GM12878 (cell line): ENCODE data around the gene PTTG1. TPM values are rescaled to one million over a fixed set of nuclear protein-coding genes. Genes with fewer than 3 reads are reported as not detected.

ENCODE experiments used
- ATAC-seq: fragments of 200-7000 bp; cut with Tn5 transposase; 3 replicates; pipeline ENCODE4 v1.9.1; 2020; ENCODE audit warnings: mild to moderate bottlenecking, moderate library complexity
- BruUV-seq: library from RNA; stranded (reverse); fragments of 400-500 nt; replicated peaks from 2 replicates; lab custom pipeline; 2021; lab: Mats Ljungman, UMichigan
- CTCF ChIA-PET: fragments of 300-600 bp; sonication (Branson Sonifier 250); formaldehyde crosslinking; extraction: SDS; loops from one replicate; lab custom pipeline; 2021; ENCODE audit warnings: inconsistent platforms; lab: Yijun Ruan, JAX
- POLR2A ChIA-PET: fragments of 350-600 bp; formaldehyde crosslinking; extraction: SDS; loops from one replicate; lab custom pipeline; 2021; ENCODE audit warnings: inconsistent platforms; lab: Charles Lee
- RAD21 ChIA-PET: fragments of 300-600 bp; sonication (Branson Sonifier 250); formaldehyde crosslinking; loops from one replicate; lab custom pipeline; 2023; ENCODE audit warnings: antibody characterized with exemption; ENCODE audit not compliant: unreplicated experiment; lab: Charles Lee
- SMC1A ChIA-PET: fragments of 300-600 bp; sonication (Branson Sonifier 250); formaldehyde crosslinking; loops from one replicate; lab custom pipeline; 2023; ENCODE audit not compliant: unreplicated experiment, uncharacterized antibody; lab: Charles Lee
- DNase-seq: peaks from one replicate; pipeline ENCODE4 v3.0.0-alpha.2; 2011; ENCODE audit warnings: low read depth, low spot score
- FAIRE-seq: peaks from 3 replicates; lab custom pipeline; 2011; peaks lifted over from hg19 to GRCh38; lab: Jason Lieb, UNC
- H2AFZ ChIP-seq: 2 replicates; pipeline ENCODE4 v1.6.0; 2011; ENCODE audit warnings: low read depth, low read length, control low read depth; ENCODE audit not compliant: control insufficient read depth
- H3K27ac ChIP-seq: 2 replicates; pipeline ENCODE4 v1.5.1; 2011; ENCODE audit warnings: control low read depth; ENCODE audit not compliant: control insufficient read depth, insufficient read depth
- H3K27me3 ChIP-seq, 2 experiments: replicated peaks in 1 of 2; 2 replicates each; pipeline versions ENCODE4 v1.6.0 to v1.6.1; 2011; ENCODE audit warnings: low read length in 1 of 2; ENCODE audit not compliant: control insufficient read depth in 2 of 2, insufficient read depth in 2 of 2
- H3K36me3 ChIP-seq, 2 experiments: 2 replicates each; pipeline ENCODE4 v1.5.1; 2011; ENCODE audit warnings: low read length in 1 of 2; ENCODE audit not compliant: control insufficient read depth in 2 of 2, insufficient read depth in 2 of 2
- H3K4me1 ChIP-seq: 2 replicates; pipeline ENCODE4 v1.6.1; 2011; ENCODE audit warnings: mild to moderate bottlenecking, low read length, moderate library complexity, mixed read lengths; ENCODE audit not compliant: control insufficient read depth, insufficient read depth
- H3K4me2 ChIP-seq: 2 replicates; pipeline ENCODE4 v1.6.0; 2011; ENCODE audit warnings: control low read depth; ENCODE audit not compliant: control insufficient read depth, insufficient read depth
- H3K4me3 ChIP-seq: fragments of 200-600 bp; sonication (generic); 2 replicates; pipeline ENCODE4 v1.5.1; 2016
- H3K79me2 ChIP-seq: 2 replicates; pipeline ENCODE4 v1.6.0; 2011; ENCODE audit warnings: low read length; ENCODE audit not compliant: control insufficient read depth, insufficient read depth
- H3K9ac ChIP-seq: 2 replicates; pipeline ENCODE4 v1.8.0; 2011; ENCODE audit warnings: low read length, control low read depth, mixed read lengths; ENCODE audit not compliant: control insufficient read depth, insufficient read depth
- H3K9me3 ChIP-seq: replicated peaks from 3 replicates; pipeline ENCODE4 v1.5.1; 2011; ENCODE audit warnings: mild to moderate bottlenecking, low read length; ENCODE audit not compliant: control insufficient read depth, insufficient read depth
- H4K20me1 ChIP-seq: 2 replicates; pipeline ENCODE4 v1.6.0; 2011; ENCODE audit not compliant: control insufficient read depth, insufficient read depth
- BACH1 ChIP-seq: fragments of 450-650 bp; IDR thresholded peaks from 2 replicates; pipeline ENCODE4 v1.6.1; 2017; ENCODE audit warnings: mild to moderate bottlenecking, borderline replicate concordance
- DPF2 ChIP-seq: fragments of 450-650 bp; IDR thresholded peaks from 2 replicates; pipeline ENCODE4 v1.6.1; 2017; ENCODE audit warnings: mild to moderate bottlenecking
- KLF5 ChIP-seq: fragments of 450-650 bp; IDR thresholded peaks from 2 replicates; pipeline ENCODE4 v1.6.1; 2014; ENCODE audit warnings: mild to moderate bottlenecking; ENCODE audit not compliant: partially characterized antibody
- NFXL1 ChIP-seq: fragments of 450-650 bp; IDR thresholded peaks from 2 replicates; pipeline ENCODE4 v1.6.1; 2017; ENCODE audit warnings: antibody characterized with exemption, mild to moderate bottlenecking, borderline replicate concordance
- NFYA ChIP-seq: IDR thresholded peaks from 2 replicates; pipeline ENCODE4 v1.6.1; 2011; ENCODE audit warnings: low read depth, mild to moderate bottlenecking, low read length, improper control_type of control experiment, borderline replicate concordance
- NFYB ChIP-seq: IDR thresholded peaks from 2 replicates; pipeline ENCODE4 v1.6.1; 2011; ENCODE audit warnings: low read depth, mild to moderate bottlenecking, low read length, improper control_type of control experiment, moderate library complexity; ENCODE audit not compliant: insufficient read depth
- POLR2A ChIP-seq: IDR thresholded peaks from 2 replicates; pipeline ENCODE4 v1.6.1; 2011; ENCODE audit warnings: low read depth, mild to moderate bottlenecking, low read length
- RUNX3 ChIP-seq: IDR thresholded peaks from 2 replicates; pipeline ENCODE4 v1.6.1; 2012; ENCODE audit warnings: low read length, inconsistent platforms
- SMAD5 ChIP-seq: IDR thresholded peaks from 2 replicates; pipeline ENCODE4 v1.6.1; 2016; ENCODE audit warnings: antibody characterized with exemption, low read depth
- SMARCA5 ChIP-seq: fragments of 450-650 bp; IDR thresholded peaks from 2 replicates; pipeline ENCODE4 v1.6.1; 2017; ENCODE audit warnings: mild to moderate bottlenecking
- SMC3 ChIP-seq: IDR thresholded peaks from 2 replicates; pipeline ENCODE4 v1.6.1; 2011; ENCODE audit warnings: low read length, improper control_type of control experiment, borderline replicate concordance
- SRF ChIP-seq, 2 experiments: IDR thresholded peaks; 2 replicates each; pipeline ENCODE4 v1.6.1; 2011; ENCODE audit warnings: low read depth in 2 of 2, low read length in 2 of 2, mild to moderate bottlenecking in 1 of 2, moderate library complexity in 1 of 2
- WGBS: methylation state at CpG from one replicate; pipeline ENCODE4 v1.1.6; 2016; ENCODE audit warnings: low lambda C conversion rate; ENCODE audit not compliant: insufficient replicate concordance, insufficient coverage; ENCODE audit errors: missing lambda C conversion rate; 5-methylcytosine and 5-hydroxymethylcytosine counted together
- in situ Hi-C: fragments of 300-500 bp; cut with MboI; formaldehyde crosslinking; loops from 9 replicates; pipeline ENCODE4 v1.14.3; 2018; ENCODE audit warnings: mixed read lengths
- intact Hi-C: fragments of 100-400 bp; cut with micrococcal nuclease; formaldehyde crosslinking; loops from one replicate; pipeline ENCODE4 v1.14.2; 2022; ENCODE audit not compliant: unreplicated experiment
- polyA plus RNA-seq, 11 experiments: library from polyadenylated mRNA; depleted of rRNA in 4 of 11; unstranded in 6 of 11; stranded (reverse) in 5 of 11; fragments of >200 nt; fragmentation: Nextera tagmentation in 4 of 11; fragmentation: Illumina TruSeq in 1 of 11; extraction: Ambion mirVana in 4 of 11; extraction: Trizol in 1 of 11; gene quantifications; 1 replicate in 1 of 11; 2 replicates in 10 of 11; pipeline versions ENCODE4 v1.2.1 to v1.2.3, GENCODE V29; 2011 to 2016; ENCODE audit warnings: inconsistent platforms in 2 of 11, missing spikeins in 2 of 11, low read depth in 1 of 11
- total RNA-seq, 4 experiments: library from RNA; depleted of rRNA in 3 of 4; stranded (reverse); fragments of >200 nt in 3 of 4; fragmentation: Illumina TruSeq in 1 of 4; extraction: Trizol in 1 of 4; gene quantifications; 2 replicates each; pipeline versions ENCODE4 v1.2.1 to v1.2.3, GENCODE V29; 2013 to 2021
- TF ChIP-seq, protein P1 (sequence below), 3 experiments: IDR thresholded peaks in 2 of 3; conservative IDR thresholded peaks in 1 of 3; 2 replicates each; pipeline ENCODE4 v1.5.1; 2011; ENCODE audit warnings: low read depth in 3 of 3, low read length in 3 of 3, mild to moderate bottlenecking in 3 of 3, control low read depth in 2 of 3, moderate library complexity in 2 of 3, inconsistent platforms in 1 of 3, mixed read lengths in 1 of 3; ENCODE audit not compliant: control insufficient read depth in 2 of 3, insufficient read depth in 1 of 3; ENCODE audit errors: extremely low read depth in 1 of 3
- TF ChIP-seq, protein P2 (sequence below): fragments of 450-650 bp; formaldehyde crosslinking; IDR thresholded peaks from 2 replicates; pipeline ENCODE4 v1.4.0; 2022; ENCODE audit warnings: mild to moderate bottlenecking, moderate library complexity

Gene PTTG1
- total and polyA plus RNA-seq, 10 of the 15 experiments (the other 5 are each of a cell fraction or from before 2014, with no cell fraction given) = 154 to 1,033 (median 377) TPM

DNA sequence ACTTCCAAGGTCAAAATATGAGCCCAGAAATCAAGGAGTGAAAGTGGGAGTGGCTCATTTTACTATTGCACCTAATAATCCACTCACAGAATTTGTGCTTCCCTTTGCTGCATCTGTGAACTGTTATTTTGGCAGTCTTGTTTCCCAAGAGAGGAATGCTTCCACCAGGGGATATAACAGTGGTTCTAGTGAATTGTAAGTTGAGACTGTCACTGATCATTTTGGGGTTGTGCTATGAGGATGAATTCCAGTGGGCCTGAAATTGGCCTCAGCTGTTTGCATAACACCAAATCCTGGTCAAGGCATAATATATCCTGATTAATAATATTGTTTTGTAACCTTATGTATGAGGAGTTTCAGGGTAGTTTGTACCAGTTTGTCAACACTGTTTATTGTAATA lies 36.2 kb upstream of the PTTG1 start (continued):
- TF ChIP-seq, protein P1, sequence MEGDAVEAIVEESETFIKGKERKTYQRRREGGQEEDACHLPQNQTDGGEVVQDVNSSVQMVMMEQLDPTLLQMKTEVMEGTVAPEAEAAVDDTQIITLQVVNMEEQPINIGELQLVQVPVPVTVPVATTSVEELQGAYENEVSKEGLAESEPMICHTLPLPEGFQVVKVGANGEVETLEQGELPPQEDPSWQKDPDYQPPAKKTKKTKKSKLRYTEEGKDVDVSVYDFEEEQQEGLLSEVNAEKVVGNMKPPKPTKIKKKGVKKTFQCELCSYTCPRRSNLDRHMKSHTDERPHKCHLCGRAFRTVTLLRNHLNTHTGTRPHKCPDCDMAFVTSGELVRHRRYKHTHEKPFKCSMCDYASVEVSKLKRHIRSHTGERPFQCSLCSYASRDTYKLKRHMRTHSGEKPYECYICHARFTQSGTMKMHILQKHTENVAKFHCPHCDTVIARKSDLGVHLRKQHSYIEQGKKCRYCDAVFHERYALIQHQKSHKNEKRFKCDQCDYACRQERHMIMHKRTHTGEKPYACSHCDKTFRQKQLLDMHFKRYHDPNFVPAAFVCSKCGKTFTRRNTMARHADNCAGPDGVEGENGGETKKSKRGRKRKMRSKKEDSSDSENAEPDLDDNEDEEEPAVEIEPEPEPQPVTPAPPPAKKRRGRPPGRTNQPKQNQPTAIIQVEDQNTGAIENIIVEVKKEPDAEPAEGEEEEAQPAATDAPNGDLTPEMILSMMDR (IDR thresholded peaks at IDR 0.05 in 2 of 3, conservative IDR thresholded peaks at IDR 0.05 in 1 of 3; ENCODE audit: control insufficient read depth in 2 of 3, extremely low read depth in 1 of 3, insufficient read depth in 1 of 3, low read depth in 3 of 3, low read length in 3 of 3) = no peak
- TF ChIP-seq, all 136 proteins: peak for 0

DNA sequence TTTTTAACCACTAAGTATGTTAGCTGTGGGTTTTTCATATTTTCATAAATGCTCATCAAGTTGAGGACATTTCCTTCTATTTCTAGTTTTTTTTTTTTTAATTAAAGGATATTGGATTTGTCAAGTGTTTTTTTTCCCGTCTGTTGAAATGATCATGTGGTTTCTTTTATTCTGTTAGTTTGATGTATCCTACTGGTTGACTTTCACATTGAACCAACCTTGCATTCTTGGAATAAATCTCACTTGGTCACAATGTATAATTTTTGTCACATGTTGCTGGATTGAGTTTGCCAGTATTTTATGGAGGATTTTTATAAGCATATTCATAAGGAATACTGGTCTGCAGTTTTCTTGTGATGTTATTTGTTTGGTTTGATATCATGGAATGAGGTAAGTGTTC lies 34.2 kb upstream of the PTTG1 start:
- H3K9me3 ChIP-seq = no peaks in the 10 kb centered on the region; the same call in 1 of the 3 replicates
- in situ Hi-C loops = no loop called here
- H3K4me2 ChIP-seq = no peak overlapping the region
- no peak for ATAC-seq
- no peak overlapping the region for H3K27ac ChIP-seq
- ChIA-PET CTCF (interaction anchor here (0.7 to 1.4 kb wide), 2 partner anchors 306 to 400 kb away, joined by 3 read pairs; no protein-coding TSS in a partner anchor), RAD21 (no interaction called here), SMC1A (no interaction called here), POLR2A (no interaction called here)
- no peak for TF ChIP-seq NFXL1
- TF ChIP-seq NFYB = no peak
- no peak for TF ChIP-seq POLR2A
- TF ChIP-seq SMARCA5 = no peak
- TF ChIP-seq NFYA = no peak
- TF ChIP-seq KLF5 = no peak
- no peak for TF ChIP-seq SRF (IDR thresholded peaks at IDR 0.05; ENCODE audit: low read depth in 2 of 2, low read length in 2 of 2)
- TF ChIP-seq DPF2 = no peak
- no peak for TF ChIP-seq SMC3
- TF ChIP-seq SMAD5 = no peak
- no peak for TF ChIP-seq BACH1
- no peak for TF ChIP-seq RUNX3
- TF ChIP-seq, protein P2, sequence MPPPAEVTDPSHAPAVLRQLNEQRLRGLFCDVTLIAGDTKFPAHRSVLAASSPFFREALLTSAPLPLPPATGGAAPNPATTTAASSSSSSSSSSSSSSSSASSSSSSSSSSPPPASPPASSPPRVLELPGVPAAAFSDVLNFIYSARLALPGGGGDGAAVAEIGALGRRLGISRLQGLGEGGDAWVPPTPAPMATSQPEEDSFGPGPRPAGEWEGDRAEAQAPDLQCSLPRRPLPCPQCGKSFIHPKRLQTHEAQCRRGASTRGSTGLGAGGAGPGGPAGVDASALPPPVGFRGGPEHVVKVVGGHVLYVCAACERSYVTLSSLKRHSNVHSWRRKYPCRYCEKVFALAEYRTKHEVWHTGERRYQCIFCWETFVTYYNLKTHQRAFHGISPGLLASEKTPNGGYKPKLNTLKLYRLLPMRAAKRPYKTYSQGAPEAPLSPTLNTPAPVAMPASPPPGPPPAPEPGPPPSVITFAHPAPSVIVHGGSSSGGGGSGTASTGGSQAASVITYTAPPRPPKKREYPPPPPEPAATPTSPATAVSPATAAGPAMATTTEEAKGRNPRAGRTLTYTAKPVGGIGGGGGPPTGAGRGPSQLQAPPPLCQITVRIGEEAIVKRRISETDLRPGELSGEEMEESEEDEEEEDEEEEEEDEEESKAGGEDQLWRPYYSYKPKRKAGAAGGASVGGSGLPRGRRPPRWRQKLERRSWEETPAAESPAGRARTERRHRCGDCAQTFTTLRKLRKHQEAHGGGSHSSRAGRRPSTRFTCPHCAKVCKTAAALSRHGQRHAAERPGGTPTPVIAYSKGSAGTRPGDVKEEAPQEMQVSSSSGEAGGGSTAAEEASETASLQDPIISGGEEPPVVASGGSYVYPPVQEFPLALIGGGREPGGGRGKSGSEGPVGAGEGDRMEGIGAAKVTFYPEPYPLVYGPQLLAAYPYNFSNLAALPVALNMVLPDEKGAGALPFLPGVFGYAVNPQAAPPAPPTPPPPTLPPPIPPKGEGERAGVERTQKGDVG = no peak
- no peaks in the 10 kb centered on the region for H3K79me2 ChIP-seq
- no peak overlapping the region for H3K9ac ChIP-seq
- H3K27me3 ChIP-seq = no peaks in the 10 kb centered on the region; a peak in 1 of 4 replicates
- no peaks in the 10 kb centered on the region for H4K20me1 ChIP-seq
- DNase-seq = no peak
- no peak overlapping the region for H3K4me3 ChIP-seq
- no peaks in the 10 kb centered on the region for H3K36me3 ChIP-seq
- H3K4me1 ChIP-seq = no peaks in the 10 kb centered on the region
- no TSS peak for BruUV-seq
- 86% methylated on average over 1 of the region's 1 CpG for WGBS
- no peak for FAIRE-seq
- H2AFZ ChIP-seq = no peak overlapping the region
- intact Hi-C loops = no loop called here
